HG02981 (cell line): ENCODE measurements around the gene SNED1.

Experiments used
- ATAC-seq: cut with Tn5 transposase; IDR thresholded peaks from one replicate; pipeline ENCODE4 v1.9.1; 2021; ENCODE audit warnings: mild to moderate bottlenecking, moderate library complexity; ENCODE audit not compliant: unreplicated experiment

Gene SNED1

GRCh38 chr2:241123816-241124536 lies 125.6 kb downstream of the SNED1 start:
- ATAC-seq = no peak

DNA sequence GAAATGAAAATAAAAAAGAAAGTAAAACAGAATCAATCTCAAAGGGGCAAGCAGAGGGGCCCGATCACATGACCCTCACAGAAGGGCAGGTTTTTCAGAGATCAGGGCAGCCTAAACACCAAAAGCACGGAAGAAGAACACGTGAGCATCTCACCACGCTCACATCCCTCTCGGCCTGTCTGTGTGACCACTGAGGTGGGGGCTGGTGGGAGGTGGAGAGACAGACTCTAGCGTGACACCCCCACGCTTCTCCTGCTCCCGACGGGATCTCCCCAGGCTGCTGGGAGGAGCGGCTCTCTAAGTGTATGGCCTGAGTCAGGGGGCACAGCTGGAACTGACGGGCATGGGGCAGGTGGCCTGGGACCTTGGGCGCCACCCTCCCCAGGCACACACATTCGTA lies 127.2 kb downstream of the SNED1 start:
- ATAC-seq = no peak

DNA sequence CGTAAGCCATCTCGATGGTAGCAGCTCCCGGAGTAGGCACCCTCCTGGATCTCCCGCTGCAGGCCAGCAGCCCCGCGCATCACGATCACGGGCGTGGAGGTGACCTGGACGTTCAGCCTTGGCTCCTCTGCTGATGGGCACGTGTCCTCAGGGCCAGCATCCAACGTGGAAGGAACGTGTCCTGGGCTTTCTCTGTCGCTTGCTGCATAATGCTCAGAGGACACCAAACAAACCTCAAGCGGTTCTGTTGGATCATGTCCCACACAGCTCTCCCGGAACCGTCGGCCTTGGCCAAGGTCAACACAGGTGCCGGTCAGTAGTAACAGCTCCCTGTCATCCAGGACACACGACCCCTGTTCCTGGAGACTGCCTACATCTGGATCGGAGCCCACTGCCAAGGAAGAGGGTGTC lies 127.8 kb downstream of the SNED1 start:
- no peak for ATAC-seq

DNA sequence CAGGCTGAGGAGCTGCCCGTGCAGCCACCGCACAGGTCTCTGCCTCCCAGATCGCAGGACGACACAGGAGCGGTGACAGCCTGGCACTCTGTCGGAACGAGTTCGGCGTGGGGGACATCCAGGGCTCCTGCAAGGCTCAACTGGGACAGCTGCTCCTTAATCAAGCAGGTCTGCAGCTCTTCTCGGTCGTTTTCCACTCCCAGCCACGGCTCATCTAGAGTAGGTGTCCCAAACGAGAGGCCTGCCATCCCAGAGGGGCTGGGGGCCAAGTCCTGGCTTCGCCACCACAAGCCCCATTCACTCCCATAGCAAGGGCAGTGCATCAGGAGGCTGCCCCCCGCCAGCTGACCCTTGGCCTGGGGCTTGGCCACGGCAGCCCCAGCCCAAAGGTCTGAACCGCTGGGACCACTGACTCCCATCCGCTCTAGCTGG lies 128.4 kb downstream of the SNED1 start:
- no peak for ATAC-seq

- ATAC-seq = no peak
Observed at GRCh38 chr2:241128266-241128665, 129.8 kb downstream of the SNED1 start.

DNA sequence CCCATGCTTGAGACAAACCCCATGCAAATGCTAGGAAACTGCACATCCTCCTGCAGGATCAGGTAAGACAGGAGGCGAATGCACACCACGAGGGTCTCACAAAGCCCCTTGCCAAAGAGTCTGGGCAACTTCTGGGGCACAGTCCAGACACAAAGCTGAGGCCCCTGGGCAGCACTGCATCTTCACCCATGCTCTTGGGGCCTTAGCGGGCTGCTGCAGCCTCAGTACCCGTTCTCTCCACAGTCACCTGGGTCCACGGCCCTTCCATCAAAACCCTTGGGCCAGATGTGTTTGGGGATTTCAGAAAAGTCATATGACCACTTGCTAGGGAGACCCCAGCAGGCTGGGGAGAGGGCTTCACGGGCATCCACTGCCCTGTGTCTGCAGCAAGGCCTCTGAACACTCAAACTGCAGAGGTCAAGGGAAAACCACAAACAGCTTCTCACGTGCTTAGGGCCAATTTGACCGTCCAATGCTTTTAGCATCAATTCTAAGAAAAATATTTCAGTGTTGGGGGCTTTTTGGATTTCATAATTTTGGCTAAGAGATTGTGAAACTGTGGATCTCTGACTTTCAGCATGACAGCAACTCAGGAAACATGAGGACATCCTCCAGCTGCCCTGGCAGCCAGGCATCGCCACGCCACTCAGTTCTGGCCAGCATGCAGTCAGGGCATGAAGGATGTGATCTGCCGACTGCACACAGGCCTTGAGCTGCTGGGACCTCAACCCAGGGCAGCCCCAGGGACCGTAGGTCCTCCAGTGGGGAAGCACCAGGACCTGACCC lies 130.9 kb downstream of the SNED1 start:
- ATAC-seq = no peak

- ATAC-seq = no peak
Observed at GRCh38 chr2:241130316-241130715, 131.9 kb downstream of the SNED1 start.

- no peak for ATAC-seq
Observed at GRCh38 chr2:241131531-241131930, 133.1 kb downstream of the SNED1 start.

GRCh38 chr2:241132538-241133435 lies 134.4 kb downstream of the SNED1 start:
- ATAC-seq = no peak

GRCh38 chr2:241133436-241133820 lies 135.0 kb downstream of the SNED1 start:
- ATAC-seq = no peak

GRCh38 chr2:241134711-241135110 lies 136.3 kb downstream of the SNED1 start:
- ATAC-seq = no peak

DNA sequence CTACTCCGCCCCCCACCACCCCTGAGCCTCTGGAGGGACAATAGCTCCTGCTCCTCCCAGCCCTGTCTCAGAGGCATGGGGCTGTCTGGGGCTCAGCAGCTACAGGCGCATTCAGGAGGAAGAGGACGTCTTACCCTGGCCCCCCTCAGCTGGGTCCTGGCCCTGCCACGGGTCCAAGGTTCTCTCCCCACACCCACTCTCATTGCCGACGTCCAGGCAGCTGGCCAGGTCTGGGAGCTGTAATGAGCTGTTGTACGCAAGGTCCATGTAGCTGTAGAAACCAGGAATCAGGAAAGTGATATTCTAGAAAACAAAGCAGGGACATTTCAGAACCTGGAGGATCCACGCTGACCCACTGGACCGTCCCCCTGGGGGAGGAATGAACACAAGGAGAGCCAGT lies 137.3 kb downstream of the SNED1 start:
- ATAC-seq = no peak

DNA sequence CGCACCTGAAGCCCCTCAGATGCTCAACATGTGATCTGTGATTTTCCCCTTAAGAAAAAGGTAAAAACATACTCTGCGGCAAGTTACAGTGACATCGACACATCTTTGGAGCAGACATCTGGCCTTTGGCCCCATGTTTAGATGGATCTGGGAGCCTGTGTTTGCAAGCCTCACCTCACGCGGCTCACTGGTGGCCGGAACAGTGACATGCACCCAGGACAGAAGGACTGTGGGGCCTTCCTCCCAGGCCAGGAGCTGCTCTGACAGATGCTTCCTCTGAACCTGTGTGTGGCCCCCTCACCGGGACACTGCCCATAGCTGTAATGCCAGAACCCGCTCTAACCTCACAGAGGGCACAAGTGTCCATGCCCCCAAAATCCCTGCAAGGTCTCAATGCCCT lies 137.8 kb downstream of the SNED1 start:
- ATAC-seq = no peak

DNA sequence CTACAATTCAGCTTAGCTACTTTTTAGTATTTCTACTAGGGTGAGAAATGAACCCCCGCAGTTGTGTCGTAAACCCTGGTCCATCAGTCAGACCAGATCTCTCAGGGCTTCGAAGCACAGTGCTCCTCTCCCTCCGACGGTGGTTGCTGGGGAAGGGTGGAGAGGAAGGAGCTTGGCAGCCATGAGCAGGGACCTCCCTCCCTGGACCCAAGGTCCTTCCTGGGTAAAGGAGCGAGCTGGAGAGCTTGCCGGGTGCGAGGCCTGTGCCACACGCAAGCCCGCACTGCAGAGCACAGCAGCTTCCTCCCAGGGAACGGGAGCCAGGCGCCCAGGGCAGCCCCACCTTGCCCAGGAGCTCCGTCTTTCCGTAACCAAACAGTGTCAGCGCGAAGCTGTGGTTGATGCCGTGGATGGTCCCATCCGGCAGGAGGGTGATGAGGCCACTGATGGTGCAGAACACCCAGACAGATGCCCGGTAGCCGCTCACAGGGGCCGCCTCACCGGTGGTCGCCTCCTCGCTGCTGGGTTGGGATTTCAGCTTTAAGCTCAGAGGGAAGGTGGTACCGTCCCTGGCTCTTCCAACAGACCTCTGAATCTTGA lies 138.3 kb downstream of the SNED1 start:
- no peak for ATAC-seq

GRCh38 chr2:241137276-241138190 lies 139.1 kb downstream of the SNED1 start:
- ATAC-seq = no peak

DNA sequence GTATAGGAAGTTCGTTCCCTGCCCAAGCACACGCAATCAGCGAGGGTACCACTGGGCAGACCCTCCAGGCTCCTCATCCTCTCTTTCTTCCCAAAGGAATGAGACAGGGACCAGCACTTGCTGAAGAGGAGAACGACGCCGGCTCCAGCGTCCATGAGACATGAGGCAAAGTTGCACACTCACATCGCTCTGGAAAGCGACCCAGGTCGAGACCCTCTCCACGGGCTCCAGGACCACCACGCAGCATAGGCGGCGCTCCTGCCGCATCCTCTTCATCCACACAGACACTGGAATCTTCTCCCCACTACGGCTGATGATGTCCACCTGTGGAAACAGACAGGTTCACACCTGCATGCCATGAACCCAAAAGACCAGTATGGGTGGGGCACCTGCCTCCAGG lies 140.1 kb downstream of the SNED1 start:
- ATAC-seq = no peak

GRCh38 chr2:241139531-241140444 lies 141.4 kb downstream of the SNED1 start:
- ATAC-seq = no peak

- ATAC-seq = no peak
Observed at GRCh38 chr2:241140445-241140840, 142.0 kb downstream of the SNED1 start.

DNA sequence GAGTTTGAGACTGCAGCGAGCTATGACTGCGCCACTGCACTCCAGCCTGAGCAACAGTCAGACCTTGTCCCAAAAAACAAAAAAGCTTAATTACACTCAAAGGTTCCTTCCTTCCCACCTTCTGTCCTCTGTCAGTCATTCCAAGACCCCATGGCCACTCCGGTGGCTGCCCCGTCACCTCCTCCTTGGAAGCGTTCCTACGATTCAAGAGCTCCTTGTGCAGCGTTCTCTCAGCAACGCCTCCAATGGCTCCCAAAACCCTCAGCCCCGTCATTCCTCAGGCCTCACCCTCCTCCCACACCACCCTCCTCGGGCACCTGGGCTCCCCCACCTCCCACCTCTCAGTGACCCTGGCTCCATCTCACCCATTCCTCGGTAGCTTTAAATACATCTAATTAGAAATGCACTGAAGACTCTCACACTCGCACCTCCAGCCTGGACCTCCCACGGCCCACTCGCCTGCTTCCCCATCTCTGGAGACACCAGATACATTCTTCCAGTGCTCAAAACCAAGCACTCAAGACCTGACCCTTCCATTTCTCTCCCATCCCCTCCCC lies 142.9 kb downstream of the SNED1 start:
- no peak for ATAC-seq
